Measurements from ENCODE around the gene SPRED1. TPM values are rescaled to one million over a fixed set of nuclear protein-coding genes. Genes with fewer than 3 reads are reported as not detected.

SPRED1 gene
- total and polyA plus RNA-seq, 2 experiments from 2014 or later, result 11.4 to 44.0 TPM

DNA sequence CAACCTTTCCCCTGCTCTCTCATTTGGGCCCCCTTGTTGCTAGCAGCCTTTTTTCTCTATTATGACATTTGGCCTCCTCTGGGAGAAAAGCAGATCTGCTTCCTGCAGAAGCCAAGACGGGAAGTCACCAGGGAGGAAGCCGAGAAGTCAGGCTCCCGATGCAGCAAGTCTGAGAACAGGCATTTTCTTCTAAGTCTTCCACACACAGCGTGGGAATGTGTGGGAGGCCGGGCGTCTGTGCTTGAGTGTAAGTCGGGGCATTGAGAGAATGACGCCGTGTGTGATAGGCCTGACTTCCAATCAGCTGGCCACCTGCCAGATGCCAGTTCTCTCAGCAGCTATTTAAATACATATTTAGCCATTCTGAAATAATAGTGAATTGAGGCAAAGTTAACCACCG is 125.5 kb downstream of the SPRED1 start (continued):
- TF ChIP-seq POLR2AphosphoS5 (IDR thresholded peaks at IDR 0.05; ENCODE audit: low read depth), result no peak
- TF ChIP-seq EZH2phosphoT487 (IDR thresholded peaks at IDR 0.05; ENCODE audit: unreplicated experiment), result no peak
- TF ChIP-seq, protein P1, sequence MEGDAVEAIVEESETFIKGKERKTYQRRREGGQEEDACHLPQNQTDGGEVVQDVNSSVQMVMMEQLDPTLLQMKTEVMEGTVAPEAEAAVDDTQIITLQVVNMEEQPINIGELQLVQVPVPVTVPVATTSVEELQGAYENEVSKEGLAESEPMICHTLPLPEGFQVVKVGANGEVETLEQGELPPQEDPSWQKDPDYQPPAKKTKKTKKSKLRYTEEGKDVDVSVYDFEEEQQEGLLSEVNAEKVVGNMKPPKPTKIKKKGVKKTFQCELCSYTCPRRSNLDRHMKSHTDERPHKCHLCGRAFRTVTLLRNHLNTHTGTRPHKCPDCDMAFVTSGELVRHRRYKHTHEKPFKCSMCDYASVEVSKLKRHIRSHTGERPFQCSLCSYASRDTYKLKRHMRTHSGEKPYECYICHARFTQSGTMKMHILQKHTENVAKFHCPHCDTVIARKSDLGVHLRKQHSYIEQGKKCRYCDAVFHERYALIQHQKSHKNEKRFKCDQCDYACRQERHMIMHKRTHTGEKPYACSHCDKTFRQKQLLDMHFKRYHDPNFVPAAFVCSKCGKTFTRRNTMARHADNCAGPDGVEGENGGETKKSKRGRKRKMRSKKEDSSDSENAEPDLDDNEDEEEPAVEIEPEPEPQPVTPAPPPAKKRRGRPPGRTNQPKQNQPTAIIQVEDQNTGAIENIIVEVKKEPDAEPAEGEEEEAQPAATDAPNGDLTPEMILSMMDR (conservative IDR thresholded peaks at IDR 0.05; ENCODE audit: low read depth in 2 of 2), result no peak

DNA sequence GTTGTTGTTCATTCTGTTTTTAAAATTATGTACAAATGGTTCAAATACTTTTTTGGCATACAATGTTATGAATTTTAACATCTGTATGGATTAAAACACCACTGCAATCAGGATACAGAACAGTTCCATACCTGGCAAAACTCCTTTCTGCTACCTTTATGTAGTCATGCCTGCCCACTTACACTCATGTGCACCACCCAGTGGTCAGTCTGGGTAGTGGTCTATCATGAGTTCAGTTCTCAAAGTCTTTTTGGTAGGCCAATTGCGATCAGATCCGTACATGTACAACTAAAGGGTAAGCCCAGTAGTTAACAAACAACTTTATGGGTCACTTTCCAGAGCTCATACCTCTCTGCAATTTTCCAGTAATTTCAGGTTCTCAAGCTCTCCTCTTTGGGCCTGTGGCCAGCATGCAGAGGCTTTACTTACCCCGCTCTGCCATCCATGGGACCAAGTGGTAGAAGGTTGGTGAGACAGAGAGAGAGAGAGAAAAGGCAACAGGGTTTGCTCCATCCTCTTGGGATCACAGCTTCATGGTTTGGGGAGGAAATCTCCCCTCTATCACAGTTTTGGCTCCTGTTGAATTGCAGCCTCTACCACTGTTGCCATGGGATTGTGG is 137.4 kb downstream of the SPRED1 start:
- Mint-ChIP-seq H3K4me3 (no peak overlapping the region), H3K9me3 (no peaks in the 10 kb centered on the region), H3K36me3 (ENCODE audit: low read depth) (no peaks in the 10 kb centered on the region), H3K27me3 (ENCODE audit: insufficient read depth, low read depth, poor library complexity) (no peaks in the 10 kb centered on the region), H3K4me1 (peaks cover 6% of the 10 kb centered on the region; the same call in 2 of the 3 replicates), H3K27ac (no peak overlapping the region)
- peak; percentile 80 for DNase-seq (ENCODE audit: low spot score)
- H3K4me3 ChIP-seq, result no peak overlapping the region
- H3K79me2 ChIP-seq (replicated peaks; ENCODE audit: insufficient read depth), result no peaks in the 10 kb centered on the region
- no peak overlapping the region for H2AFZ ChIP-seq
- no peaks in the 10 kb centered on the region for H3F3A ChIP-seq (replicated peaks; ENCODE audit: low read depth)
- no peaks in the 10 kb centered on the region for H3K36me3 ChIP-seq (ENCODE audit: insufficient read depth)
- no peaks in the 10 kb centered on the region for H3K9me2 ChIP-seq (ENCODE audit: insufficient read depth)
- no peaks in the 10 kb centered on the region for H3K4me1 ChIP-seq (ENCODE audit: insufficient read depth)
- H3K27ac ChIP-seq (ENCODE audit: low read depth), result no peak overlapping the region
- H3K4me2 ChIP-seq, result no peak overlapping the region
- TF ChIP-seq STAT1 (IDR thresholded peaks at IDR 0.05; ENCODE audit: unreplicated experiment), result no peak
- no peak for TF ChIP-seq CREB1 (CRISPR knock-in tag; IDR thresholded peaks at IDR 0.05; ENCODE audit: low read depth)
- TF ChIP-seq, protein P1 (conservative IDR thresholded peaks at IDR 0.05; ENCODE audit: low read depth in 2 of 2), result peak; percentile 88 to 90
- no peak for TF ChIP-seq ZNF114 (CRISPR knock-in tag; IDR thresholded peaks at IDR 0.05)
- peak; percentile 85 for ATAC-seq
- H4K20me1 ChIP-seq (replicated peaks; ENCODE audit: insufficient read depth), result no peaks in the 10 kb centered on the region
- no peaks in the 10 kb centered on the region for H3K27me3 ChIP-seq (ENCODE audit: insufficient read depth)

DNA sequence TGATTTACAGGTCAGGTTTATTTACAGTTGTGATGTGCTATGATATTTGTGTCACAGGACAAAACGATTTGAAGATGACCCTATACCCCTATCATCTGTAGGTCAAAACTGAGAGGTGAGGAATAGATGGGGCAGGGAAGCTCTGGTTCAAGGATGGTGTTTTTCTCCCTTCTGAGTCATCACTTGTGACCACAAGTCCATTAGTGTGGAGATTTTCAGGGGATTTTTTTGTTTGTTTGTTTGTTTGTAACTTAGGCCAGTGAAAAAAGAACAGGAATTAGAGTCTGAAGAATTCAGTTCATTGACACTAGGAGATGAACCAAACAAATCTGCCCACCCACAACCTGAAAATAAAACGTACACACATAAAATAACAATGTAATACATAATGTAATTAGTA is 138.6 kb downstream of the SPRED1 start:
- ATAC-seq (no peak), DNase-seq (ENCODE audit: low spot score) (no peak)
- Mint-ChIP-seq H3K4me3 (no peak overlapping the region), H3K9me3 (no peaks in the 10 kb centered on the region), H3K27me3 (ENCODE audit: insufficient read depth, low read depth, poor library complexity) (no peaks in the 10 kb centered on the region), H3K27ac (no peak overlapping the region), H3K36me3 (ENCODE audit: low read depth) (no peaks in the 10 kb centered on the region), H3K4me1 (peaks cover 6% of the 10 kb centered on the region; the same call in 2 of the 3 replicates)
- Histone ChIP-seq H3K27me3 (ENCODE audit: insufficient read depth) (no peaks in the 10 kb centered on the region), H3K79me2 (replicated peaks; ENCODE audit: insufficient read depth) (no peaks in the 10 kb centered on the region), H3K27ac (ENCODE audit: low read depth) (no peak overlapping the region), H3K4me2 (no peak overlapping the region), H3K4me3 (no peak overlapping the region), H3F3A (replicated peaks; ENCODE audit: low read depth) (no peaks in the 10 kb centered on the region), H3K4me1 (ENCODE audit: insufficient read depth) (no peaks in the 10 kb centered on the region), H3K36me3 (ENCODE audit: insufficient read depth) (no peaks in the 10 kb centered on the region), H4K20me1 (replicated peaks; ENCODE audit: insufficient read depth) (no peaks in the 10 kb centered on the region), H3K9me2 (ENCODE audit: insufficient read depth) (no peaks in the 10 kb centered on the region), H2AFZ (no peak overlapping the region)
- TF ChIP-seq STAT1 (IDR thresholded peaks at IDR 0.05; ENCODE audit: unreplicated experiment) (no peak), ZNF331 (CRISPR knock-in tag; IDR thresholded peaks at IDR 0.05; ENCODE audit: low read depth) (no peak), POLR2AphosphoS5 (IDR thresholded peaks at IDR 0.05; ENCODE audit: low read depth) (no peak), JUNB (IDR thresholded peaks at IDR 0.05; ENCODE audit: unreplicated experiment) (no peak), EZH2 (IDR thresholded peaks at IDR 0.05; ENCODE audit: low read depth, unreplicated experiment) (no peak)
- TF ChIP-seq, protein P2, sequence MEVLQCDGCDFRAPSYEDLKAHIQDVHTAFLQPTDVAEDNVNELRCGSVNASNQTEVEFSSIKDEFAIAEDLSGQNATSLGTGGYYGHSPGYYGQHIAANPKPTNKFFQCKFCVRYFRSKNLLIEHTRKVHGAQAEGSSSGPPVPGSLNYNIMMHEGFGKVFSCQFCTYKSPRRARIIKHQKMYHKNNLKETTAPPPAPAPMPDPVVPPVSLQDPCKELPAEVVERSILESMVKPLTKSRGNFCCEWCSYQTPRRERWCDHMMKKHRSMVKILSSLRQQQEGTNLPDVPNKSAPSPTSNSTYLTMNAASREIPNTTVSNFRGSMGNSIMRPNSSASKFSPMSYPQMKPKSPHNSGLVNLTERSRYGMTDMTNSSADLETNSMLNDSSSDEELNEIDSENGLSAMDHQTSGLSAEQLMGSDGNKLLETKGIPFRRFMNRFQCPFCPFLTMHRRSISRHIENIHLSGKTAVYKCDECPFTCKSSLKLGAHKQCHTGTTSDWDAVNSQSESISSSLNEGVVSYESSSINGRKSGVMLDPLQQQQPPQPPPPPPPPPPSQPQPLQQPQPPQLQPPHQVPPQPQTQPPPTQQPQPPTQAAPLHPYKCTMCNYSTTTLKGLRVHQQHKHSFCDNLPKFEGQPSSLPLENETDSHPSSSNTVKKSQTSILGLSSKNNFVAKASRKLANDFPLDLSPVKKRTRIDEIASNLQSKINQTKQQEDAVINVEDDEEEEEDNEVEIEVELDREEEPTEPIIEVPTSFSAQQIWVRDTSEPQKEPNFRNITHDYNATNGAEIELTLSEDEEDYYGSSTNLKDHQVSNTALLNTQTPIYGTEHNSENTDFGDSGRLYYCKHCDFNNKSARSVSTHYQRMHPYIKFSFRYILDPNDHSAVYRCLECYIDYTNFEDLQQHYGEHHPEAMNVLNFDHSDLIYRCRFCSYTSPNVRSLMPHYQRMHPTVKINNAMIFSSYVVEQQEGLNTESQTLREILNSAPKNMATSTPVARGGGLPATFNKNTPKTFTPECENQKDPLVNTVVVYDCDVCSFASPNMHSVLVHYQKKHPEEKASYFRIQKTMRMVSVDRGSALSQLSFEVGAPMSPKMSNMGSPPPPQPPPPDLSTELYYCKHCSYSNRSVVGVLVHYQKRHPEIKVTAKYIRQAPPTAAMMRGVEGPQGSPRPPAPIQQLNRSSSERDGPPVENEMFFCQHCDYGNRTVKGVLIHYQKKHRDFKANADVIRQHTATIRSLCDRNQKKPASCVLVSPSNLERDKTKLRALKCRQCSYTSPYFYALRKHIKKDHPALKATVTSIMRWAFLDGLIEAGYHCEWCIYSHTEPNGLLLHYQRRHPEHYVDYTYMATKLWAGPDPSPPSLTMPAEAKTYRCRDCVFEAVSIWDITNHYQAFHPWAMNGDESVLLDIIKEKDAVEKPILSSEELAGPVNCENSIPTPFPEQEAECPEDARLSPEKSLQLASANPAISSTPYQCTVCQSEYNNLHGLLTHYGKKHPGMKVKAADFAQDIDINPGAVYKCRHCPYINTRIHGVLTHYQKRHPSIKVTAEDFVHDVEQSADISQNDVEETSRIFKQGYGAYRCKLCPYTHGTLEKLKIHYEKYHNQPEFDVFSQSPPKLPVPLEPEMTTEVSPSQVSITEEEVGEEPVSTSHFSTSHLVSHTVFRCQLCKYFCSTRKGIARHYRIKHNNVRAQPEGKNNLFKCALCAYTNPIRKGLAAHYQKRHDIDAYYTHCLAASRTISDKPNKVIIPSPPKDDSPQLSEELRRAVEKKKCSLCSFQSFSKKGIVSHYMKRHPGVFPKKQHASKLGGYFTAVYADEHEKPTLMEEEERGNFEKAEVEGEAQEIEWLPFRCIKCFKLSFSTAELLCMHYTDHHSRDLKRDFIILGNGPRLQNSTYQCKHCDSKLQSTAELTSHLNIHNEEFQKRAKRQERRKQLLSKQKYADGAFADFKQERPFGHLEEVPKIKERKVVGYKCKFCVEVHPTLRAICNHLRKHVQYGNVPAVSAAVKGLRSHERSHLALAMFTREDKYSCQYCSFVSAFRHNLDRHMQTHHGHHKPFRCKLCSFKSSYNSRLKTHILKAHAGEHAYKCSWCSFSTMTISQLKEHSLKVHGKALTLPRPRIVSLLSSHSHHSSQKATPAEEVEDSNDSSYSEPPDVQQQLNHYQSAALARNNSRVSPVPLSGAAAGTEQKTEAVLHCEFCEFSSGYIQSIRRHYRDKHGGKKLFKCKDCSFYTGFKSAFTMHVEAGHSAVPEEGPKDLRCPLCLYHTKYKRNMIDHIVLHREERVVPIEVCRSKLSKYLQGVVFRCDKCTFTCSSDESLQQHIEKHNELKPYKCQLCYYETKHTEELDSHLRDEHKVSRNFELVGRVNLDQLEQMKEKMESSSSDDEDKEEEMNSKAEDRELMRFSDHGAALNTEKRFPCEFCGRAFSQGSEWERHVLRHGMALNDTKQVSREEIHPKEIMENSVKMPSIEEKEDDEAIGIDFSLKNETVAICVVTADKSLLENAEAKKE (CRISPR knock-in tag; IDR thresholded peaks at IDR 0.05), result no peak

Measured in GM23338 (cell line).